GM19372 (cell line): ENCODE data around the gene MATN3.
A peak's percentile ranks its signal among the peaks of the same experiment; 100 is the strongest.
"Not testable (repeated sequence)": the region's sequence is repeated elsewhere in the genome, so short reads cannot be mapped to it uniquely, and the experiment has no call there.

ENCODE experiments used
- ATAC-seq: cut with Tn5 transposase; IDR thresholded peaks from one replicate; pipeline ENCODE4 v1.9.1; 2021; ENCODE audit warnings: mild to moderate bottlenecking, low read depth, moderate library complexity; ENCODE audit not compliant: unreplicated experiment

Gene MATN3, protein sequence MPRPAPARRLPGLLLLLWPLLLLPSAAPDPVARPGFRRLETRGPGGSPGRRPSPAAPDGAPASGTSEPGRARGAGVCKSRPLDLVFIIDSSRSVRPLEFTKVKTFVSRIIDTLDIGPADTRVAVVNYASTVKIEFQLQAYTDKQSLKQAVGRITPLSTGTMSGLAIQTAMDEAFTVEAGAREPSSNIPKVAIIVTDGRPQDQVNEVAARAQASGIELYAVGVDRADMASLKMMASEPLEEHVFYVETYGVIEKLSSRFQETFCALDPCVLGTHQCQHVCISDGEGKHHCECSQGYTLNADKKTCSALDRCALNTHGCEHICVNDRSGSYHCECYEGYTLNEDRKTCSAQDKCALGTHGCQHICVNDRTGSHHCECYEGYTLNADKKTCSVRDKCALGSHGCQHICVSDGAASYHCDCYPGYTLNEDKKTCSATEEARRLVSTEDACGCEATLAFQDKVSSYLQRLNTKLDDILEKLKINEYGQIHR

DNA sequence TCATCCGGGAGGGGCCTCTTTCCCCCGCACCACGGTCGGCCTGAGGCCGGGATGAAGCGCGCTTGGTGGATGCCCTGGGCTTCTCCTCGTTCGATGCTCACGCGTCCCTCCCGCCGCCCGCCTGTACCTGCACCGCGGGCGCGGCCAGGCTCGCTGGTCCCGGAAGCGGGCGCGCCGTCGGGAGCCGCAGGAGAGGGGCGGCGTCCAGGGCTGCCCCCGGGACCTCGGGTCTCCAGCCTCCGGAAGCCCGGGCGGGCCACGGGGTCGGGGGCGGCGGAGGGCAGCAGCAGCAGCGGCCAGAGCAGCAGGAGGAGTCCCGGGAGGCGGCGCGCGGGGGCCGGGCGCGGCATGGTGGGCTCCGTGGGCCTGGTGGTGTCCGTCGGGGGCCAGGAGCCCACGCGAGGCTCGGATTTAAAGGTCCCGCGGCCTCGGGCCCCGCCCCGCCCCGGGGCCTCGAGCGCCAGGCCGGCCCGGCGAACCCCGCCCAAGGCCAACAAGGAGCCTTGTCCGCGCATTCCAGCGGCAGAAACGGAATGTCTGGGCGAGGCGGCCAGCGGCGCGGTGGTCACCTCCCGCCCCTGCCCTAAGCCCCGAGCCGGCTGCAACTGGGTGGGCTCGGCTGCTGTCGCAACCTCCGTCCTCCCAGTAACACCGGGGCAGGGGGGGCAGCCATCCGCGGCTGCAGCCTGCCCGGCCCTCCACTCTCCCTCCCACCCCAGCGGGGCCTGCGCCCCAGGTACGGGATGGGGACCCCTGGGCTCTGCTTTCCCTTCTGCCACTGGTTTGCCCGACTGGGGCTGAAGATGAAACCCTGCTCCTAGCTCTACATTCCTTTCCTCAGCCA, at the start of gene MATN3:
Gene MATN3 (minus strand): TSS at position 387 of the 844 bp plus-strand sequence. CDS start 37 bp downstream, at position 350.
- ATAC-seq = no peak

DNA sequence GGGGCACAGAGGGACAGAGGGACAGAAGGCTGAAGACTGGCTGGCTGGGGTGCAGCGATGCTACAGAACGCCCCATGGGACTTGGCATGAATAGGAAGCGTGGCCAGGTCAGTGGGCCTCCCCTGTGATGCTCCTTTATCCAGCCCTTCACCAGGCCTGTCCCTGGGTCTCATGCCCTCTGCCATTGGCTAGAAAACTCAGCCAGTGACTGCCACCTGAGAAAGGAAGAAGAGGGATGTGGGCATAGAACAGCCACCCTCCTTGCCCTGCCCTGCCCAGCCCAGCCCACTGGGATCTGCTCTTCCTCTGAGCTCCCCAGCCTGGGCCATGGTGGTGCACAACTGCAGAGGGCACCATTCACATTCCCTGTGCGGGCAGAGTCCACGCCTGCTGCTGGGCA, 49.5 kb upstream of the MATN3 start:
- no peak for ATAC-seq

DNA sequence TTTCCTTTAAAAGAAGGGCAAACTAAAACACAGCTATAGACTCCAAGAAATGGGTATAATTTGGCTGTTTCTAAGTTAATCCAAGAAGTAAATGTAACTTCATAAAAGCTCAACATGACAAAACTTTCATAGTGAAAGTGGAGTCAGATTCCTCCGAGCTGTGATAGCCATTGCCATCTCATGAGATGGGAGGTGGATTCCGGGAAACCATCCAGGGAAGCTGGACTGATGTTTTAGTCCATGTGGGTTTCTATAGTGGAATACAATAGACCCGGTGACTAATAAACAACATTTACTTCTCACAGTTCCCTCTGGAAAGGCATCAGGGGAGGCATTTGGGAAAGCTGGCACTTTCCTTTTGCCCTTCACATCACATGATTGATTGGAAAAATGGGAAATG, 49.0 kb upstream of the MATN3 start:
- no peak for ATAC-seq

DNA sequence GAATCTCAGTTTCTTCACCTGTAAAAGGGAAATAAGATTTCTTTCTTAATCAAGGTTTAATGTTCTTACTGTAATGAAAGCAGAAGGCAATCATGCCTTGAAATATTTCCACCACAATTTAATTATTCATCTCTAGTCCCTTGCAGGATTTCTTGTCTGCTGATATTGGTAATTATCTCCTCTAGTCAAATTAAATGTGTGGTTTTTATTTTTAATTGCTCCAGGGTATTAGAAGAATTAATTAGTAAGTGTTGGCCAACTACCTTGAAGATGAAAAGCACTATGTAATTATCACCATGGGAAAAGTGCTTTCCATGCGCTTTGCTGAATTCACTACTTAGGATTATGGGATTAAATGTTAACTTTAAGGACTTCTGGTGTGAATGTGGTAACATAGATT, 47.6 kb upstream of the MATN3 start:
- no peak for ATAC-seq

DNA sequence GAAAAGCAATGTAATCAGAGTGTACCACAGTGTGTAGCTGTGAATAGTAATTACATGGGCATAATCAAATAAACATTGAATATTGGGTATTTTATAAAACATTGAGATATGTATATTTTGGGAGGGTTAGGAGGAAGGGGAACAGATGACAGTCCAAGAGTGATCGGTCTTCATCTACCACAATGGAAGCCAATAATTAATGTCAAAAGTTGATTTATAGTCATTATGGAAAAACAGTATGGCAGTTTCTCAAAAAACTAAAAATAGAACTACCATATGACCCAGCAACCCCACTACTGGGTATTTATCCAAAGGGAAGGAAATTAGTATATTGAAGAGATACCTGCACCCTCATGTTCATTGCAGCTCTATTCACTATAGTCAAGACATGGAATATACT, 44.8 kb upstream of the MATN3 start:
- ATAC-seq = no peak

DNA sequence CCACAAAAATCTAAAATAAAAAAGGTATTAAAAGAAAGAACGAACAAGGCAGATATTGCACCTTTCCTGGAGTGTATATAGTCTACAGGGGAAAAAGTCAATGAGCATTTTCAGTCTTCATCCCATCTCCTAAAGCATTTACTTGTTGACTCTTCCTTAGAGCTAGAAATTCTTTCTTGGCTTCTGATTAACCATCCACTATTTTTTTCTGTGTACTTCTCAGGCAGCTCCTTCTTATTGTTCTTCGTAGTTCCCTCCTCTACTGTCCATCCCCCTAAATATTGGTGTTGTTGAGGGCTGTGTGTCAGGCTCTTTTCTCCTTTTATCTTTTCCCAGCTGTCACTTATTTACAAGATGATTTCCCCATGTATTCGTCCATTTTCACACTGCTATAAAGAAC, 42.5 kb upstream of the MATN3 start:
- ATAC-seq = no peak

DNA sequence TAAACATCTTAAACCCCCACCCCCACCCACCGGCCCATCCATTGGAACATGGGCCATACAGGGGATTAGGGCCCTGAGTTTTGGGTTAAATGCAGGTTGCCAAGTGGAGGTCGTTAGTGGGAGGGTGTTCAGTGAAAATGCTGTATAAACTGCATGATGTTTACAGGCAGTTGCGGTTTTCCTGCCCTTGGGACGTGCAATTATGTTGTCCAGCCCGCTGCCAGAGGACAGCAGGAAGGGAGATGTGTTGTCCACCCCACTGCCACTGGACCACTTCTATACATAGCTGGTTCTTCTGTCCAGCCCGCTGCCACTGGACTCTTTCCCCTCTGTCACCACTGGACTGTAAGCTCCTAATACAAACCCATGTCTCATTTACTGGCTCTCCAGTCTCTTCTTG, 41.7 kb upstream of the MATN3 start:
- ATAC-seq = no peak

DNA sequence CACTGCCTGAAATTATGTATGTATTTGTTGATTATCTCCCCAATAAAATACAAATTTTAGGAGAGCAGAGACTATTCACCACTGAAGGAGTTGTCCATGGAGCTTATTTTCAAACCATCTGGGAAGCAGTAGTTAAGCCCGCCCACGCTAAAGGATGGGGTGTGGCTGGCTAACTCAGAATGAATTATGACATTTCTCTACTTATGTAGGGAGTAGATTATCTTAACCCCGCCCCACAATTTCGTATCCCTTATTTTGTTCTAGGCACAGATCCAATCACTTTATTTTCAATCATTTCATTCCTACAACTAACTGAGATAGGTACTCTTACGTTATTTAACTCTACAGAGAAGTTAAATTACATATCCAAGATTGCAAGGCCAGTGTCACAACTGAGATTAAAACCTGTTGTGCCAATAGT, 40.4 kb upstream of the MATN3 start:
- ATAC-seq = no peak

DNA sequence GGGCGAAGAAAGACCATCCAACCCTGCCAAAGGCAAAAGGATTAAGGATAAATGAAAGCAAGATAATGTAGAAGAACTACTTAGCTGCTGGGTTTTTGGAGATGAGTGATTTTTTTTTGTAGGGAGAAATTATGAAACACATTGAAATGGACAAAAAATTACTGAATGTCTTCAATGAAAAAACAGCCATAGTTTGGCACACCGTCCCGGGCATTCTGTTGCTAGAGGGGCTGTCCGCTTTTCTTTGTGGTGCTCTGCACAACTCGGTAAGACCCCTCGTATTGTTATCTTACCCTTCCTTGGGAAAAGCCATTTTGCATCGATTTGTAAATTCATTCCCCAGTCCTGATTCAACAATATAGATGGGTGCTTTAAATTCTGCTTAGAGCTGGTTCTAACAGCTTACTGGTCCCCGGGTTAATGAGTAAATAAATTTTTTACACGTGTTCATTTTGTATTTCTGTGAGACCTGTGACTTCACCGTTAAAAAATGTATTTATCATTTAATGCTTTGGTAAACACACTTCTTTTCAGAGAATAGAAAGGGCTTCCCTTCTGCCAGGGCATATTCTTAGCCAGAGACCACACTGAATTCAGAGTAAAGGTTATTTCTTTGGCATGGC, 39.9 kb upstream of the MATN3 start:
- no peak for ATAC-seq

DNA sequence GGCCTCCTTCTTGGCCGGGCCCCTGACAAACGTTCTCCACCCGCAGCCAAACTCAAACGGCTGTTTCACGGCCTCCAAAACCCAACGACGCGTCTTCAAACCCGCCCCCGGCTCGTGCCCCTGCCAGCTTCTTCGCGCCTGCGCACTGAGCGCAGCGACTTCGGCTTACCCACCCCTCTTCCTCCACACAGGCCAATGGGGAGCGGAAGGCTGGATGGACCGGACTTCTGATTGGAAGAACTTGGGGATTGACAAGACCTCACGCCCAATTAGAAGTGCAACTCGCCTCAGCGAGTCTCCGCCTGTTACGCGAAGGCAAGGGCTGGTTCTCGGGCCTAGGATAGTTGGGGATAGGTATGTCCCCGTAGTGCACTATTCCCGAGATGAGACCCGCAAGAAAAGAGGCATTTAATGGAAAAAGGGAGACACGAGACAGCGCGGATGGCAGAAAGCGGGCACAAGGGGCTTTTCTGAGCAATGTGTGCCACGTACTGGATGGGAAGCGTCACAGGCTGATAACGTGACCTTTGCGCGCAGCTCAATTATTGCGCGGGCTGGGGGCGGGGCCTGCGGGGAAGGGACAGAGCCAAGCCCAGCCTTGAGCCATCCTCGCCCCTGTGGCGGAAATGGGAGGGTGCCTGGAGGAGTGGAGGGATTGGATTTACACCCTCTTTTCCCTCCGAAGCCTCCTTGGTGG, 39.2 kb upstream of the MATN3 start, which contains the start of gene LAPTM4A:
Gene LAPTM4A (minus strand): TSS at position 97 of the 697 bp plus-strand sequence. CDS start 108 bp downstream, outside the sequence.
- peak; percentile 93 for ATAC-seq

DNA sequence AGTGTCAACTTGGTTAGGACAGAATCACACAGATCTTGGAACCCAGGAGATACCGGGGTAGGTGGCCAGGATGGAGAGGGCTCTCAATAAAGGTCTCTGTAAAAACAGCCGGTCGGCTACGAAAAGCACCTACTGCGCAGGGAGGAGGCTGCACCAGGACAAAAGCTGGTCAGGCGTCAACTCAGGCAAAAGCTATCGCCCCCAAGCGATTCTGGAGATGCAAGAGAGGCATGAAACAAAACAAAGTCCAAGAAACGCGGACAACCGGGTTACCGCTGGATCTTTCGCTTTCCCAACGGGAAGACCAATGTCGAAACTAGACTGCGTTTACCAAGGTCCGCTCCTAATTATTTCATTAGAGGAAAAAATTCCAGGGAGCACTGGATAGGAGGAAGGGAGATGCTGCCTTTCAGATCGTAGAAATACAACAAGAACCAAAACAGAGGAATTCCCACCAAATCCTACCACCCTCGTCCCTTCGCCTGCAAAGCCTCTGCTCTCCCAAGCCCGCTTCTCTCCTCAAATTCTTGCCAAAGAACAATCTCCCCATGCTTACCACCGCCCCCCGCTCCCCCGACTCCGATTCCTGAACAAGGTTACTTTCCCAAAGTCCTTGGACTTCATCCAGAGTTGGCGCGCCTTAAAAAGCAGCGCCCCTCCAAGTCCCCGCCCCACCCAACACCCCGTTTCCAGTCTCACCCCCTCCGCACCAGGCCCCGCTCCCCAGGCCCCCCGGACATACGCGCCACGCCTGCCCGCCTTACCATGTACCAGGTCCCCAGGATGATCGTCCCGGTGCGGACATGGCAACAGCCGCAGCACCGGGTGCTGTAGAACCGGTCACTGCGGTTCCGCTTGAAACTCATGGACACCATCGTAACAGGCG, 38.4 kb upstream of the MATN3 start:
- peak; percentile 19 for ATAC-seq

DNA sequence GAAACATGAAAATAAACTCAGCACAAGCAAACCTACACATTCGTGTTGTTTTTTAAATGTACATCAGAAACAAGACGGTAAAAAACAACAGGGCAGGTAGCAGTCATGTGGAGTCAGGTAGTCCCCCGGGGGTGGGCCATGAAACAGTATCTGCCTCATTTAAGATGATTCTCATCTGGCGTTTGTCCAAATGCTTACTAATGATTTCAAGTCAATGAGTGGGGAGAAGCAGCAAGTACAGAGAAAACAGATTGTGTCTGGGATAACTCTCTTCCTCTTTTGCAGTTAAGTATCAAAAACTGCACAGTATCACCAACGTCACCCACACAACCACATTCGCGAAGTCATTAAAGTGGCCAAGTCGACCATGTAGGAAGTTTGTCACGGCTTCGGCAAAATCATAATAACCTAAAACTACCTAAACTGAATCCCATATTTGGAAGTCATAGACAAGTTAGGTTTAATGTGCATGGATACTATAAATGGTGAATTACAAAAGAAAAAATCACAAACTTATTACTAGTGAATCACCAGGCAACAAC, 37.7 kb upstream of the MATN3 start:
- ATAC-seq = peak; percentile 26

DNA sequence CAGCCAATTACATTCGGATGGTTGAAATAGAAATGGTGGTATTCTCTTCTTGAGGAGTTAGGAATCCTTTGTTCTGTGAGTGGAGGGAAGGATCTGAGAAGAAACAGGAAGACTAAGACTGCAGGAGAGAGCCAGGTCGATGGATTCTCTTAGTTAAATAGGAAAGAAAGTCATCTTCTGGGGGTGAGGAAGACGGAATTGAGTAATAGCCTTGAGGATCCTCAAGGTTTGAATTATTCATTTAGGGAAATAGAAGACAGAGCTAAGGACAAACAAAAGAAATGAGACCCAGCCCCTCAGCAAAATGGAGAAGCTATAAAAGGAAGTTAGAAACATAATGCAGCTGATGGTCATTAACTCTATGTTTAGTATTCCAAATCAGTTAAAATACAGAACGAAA, 37.2 kb upstream of the MATN3 start:
- no peak for ATAC-seq

DNA sequence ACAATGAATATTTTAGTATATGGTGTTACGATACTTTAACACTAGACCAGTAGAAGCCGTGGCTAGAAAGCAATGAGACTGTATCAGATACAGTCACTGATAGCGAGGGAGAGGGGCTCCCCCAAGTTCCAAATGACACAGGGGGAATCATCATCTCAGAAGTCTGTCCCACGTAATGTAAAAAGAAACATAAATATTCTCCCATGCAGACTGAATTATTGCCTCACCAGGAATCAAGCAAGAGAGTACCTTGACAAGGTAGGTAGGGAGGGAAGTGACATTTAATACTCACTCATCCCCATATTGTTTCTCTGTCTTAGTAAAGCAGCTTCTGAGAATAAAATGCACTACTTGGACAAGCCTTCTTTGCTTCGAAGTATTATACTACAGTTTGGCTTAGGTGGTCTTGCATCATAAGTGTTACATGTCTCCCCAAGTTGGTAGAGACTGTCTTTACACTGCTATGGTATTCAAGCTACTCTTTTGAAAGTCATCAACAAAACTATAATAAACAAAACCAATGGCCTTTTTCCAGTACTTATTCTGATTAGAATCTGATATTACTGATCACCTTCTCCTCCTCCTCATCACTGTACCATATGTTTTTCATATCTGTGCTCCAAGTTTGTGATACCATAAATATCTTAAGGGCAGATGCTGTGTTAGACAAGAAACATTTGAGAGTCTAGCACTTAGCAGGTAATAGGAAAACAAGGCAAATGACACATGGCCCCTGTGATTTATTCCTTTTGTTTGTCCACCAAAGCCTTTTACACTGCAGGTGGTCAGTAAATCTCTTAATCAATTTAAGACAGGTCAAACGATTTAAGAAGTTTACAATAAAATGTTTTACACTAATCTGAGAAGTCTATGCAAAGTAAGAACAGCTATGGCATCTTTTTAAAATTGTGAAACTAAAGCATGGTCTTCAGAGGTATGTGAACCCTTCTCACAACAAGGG, 36.3 kb upstream of the MATN3 start:
- ATAC-seq = no peak

DNA sequence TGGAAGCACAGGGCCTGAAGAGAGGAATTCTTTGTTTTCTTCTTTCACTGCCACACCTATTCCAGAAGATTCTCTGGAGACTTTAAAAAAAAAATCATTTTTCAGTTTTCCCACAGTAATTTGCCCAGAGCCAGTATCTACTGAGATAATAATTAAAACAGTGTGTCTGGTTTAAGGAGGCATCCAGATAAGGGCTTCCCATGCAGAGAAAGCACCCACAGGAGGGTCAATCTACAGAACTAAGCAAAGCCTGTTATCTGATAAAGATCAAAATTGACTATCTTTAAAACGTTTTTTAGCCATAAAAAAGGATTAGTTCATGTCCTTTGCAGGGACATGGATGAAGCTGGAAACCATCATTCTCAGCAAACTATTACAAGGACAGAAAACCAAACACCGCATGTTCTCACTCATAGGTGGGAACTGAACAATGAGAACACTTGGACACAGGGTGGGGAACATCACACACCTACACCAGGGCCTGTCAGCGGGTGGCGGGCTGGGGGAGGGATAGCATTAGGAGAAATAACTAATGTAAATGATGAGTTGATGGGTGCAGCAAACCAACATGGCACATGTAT, 33.3 kb upstream of the MATN3 start:
- not testable (repeated sequence) for ATAC-seq

DNA sequence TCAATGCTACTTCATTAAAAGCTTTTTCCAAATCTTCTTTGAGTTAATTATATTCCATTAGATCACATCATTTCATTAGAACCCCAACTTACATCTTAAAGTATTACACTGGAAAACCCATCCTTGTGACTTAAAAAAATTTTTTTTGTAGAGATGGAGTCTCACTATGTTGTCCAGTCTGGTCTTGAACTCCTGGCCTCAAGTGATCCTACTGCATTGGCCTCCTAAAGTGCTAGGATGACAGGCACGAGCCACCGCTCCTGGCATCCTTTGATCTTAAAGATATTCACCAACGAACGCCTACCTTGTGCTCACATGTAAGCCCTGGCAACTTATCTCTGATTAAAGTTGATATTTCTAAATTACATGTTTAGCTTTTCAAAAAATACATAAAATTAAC, 32.3 kb upstream of the MATN3 start:
- ATAC-seq = no peak

DNA sequence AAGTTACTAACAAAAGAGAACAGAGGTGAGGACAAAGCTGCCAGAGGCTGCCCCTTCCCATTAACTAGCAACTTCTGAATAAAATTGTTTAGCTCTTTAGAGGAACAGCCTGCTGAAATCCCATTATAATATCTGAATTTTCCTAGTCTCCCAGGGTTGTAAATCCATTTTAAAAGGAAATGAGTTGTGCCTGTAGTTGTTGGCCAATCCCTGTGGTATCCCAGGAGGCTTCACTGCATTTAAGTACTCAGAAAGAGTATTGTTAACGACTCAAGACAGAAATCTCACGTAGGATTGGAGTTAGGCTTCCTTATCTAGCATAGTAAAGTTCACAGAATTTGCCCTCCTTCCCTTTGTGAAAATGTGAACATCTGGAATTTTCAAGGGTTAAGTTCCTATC, 30.1 kb upstream of the MATN3 start:
- no peak for ATAC-seq
